Stimulated activated CD4-positive, alpha-beta T cell treated with anti-CD3 and anti-CD28 coated beads, TNF-alpha, amount 100 ng/mL, for 4 hours (primary cell): ENCODE measurements around the gene PTPRN2.

Experiments used
- DNase-seq, 3 experiments: peaks; one replicate each; pipeline ENCODE4 v3.0.0-alpha.2; 2020; ENCODE audit warnings: low read depth in 3 of 3

The PTPRN2 gene

DNA sequence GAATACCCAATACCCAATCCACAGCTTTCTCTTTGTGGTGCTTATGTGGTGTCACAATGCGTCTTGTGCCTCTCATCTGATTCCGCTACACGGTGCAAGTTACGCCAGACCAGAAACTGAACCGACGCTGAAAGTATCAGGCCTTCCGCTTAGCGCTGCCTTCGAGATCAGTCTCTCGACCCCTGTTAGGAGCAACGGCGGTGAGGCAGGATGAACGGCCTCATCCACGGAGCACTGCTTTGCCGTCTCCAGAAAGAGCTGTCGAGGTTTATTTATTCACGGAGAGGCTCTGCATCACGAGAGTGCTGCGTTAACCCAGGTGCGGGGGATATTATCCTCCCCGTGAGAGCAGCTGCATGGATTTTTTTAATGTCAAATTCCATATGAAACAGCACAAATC is 786.5 kb downstream of the PTPRN2 start:
- DNase-seq: no peak

DNA sequence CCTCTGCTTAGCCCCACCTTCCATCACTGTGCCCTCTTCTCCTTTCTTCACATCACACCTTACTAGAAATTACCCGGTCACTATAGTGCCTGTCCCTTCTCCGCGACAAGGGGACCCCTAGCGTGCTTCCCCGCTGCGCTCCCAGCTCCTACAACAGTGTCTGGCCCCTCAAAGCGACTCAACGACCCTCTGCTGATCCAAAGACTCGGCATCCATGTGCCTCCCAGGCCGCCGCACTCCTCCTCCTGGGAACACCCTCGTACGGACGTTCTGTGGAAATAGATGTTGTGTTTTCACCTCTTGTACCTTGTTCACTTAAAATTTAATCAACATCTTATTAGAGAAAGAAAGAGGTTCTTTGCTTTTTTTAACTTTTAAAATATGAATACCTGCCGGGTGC is 787.3 kb downstream of the PTPRN2 start:
- DNase-seq: no peak

DNA sequence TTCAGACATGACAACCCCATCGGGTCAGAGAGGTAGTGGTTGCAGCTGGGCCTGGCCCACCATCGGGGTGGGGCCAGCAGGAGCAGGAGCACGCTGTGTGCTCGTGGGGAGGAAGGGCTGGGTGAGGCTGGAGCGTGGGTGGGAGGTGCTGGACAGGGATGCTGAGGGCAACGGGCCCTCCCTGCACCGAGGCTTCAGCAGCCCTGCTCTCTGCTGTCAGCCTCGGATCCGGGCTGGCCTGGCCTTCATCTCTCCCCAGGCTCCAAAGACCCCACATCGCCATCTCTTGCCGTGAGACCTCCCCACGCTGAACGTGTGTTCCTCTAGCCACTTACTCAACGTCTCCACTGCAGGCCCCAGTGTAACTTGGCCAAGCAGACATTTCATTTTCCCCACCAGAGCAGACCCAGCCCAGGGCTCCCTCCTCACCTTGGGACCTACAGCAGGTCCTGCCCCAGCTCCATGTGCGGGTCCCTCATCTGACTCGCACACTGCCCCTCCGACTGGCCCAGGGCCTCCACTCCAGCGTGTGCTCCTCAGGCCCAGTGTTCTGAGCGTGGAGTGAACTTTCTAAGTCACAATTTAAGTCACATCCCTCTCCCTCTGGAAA is 788.4 kb downstream of the PTPRN2 start:
- DNase-seq: no peak

DNA sequence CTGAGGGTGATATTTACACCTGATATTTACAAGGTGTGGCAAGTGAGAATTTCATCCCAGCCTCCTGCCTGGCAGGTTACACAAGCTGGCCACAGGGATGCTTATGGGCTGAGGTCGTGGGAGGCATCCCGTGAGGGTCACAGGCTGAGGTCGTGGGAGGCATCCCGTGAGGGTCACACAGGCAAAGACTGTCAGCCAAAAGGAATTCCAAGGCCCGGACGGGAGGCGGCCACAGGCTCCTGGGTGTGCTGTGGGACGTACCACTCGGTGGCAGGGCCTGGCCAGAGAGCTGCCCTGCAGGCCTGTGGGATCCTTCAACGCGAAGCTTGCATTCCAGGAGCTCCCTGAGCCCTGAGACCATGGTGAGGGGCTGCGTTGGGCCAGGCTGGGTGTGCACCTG is 790.3 kb downstream of the PTPRN2 start:
- no peak for DNase-seq

DNA sequence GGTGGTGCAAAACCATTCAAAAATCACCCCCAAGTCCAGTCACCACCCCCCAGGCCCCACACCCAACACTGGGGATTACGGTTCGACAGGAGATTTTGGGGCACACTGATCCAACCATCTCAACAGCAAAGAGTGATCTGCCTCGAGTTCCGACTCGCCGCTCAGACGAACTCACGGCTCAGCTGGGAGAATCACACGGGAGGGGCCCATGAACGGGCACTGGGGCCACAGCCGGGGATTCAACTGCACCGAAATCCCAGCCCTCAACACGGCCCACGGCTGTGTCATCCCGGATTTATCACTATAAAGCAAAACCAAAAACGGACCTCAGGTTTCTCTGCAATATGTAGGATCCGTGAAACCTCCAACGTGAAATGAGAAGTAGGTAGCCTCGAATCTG is 790.8 kb downstream of the PTPRN2 start:
- DNase-seq: no peak

DNA sequence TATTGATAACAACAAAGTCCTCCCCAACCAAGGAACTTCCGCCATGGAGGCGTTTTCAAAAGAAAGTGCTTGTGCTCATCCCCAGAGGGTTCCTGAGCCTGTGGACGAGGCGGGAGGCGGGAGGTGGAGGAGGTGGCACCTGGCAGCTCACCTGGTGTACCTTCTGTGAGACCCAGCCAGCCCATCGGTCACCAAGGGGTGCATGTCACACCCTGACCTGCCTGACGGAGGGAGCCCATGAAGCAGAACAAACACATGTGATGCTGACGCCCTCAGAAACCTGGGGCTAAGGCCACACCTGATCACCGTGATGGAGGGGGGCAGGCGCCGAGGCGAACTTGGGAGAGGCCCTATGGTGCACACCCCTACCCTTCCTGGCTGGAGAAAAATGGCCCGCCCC is 792.0 kb downstream of the PTPRN2 start:
- DNase-seq: no peak

DNA sequence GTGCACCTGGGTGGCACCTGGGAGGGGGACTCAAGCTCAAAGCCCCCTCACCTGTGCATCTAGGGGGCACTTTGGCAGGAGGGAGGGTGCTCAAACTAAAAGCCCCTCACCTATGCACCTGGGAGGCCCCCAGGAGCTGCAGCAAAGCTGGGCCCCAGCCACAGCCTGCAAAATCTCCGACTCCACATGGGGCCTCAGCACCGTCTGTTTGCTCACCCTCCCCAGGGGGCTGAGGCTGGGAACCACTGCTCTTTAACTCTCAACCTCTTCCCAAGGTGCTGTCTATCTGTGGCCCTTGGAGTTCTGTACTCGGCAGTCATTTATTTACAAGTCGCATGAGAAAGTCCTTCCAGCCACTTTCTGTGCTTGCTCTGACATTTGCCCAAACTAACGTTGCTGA is 792.4 kb downstream of the PTPRN2 start:
- DNase-seq: no peak

DNA sequence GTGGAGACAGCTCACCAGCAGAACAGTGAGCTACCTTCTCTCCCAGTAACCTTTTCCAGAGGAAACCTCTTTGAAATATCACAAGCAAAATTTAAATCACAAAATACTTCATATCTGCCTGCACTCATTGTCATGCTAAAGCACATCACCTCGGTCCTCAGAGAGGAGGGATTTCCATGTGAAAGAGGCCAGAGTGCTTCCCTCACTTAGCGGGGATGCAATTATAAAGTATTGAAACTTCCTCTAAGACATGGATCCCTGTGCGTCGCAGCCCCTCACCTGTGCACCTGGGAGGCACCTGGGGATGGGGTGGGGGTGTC is 792.9 kb downstream of the PTPRN2 start:
- DNase-seq: no peak

DNA sequence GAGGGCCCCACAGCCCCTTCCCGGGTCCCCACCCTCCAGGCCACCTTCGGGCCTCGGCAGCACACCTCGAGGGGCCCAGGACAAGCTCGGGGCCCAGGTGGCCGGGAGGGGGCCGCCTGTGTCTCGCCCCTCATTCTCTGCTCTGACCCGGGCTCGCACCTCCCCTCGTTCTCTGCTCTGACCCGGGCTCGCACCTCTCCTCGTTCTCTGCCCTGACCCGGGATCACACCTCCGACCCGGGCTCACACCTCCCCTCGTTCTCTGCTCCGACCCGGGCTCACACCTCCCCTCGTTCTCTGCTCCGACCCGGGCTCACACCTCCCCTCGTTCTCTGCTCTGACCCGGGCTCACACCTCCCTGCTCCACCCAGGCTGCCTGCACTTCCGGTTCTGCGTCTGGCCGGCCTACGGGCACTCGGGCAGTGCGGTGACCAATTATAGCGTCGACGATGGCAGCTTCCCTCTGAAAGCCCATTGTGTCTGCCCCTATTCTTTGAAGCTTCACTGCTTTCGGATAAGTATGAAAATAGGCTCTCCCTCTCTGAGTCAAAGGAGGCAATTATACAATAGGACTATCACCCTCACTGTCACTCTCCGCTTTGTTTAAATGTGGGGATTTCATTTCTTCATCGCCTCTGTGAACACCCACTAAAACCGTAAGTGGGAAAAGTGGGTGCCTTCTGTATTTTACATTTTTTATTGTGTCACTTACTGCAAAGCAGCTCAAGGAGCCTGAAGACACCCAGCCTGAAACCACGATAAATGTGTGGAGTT is 793.5 kb downstream of the PTPRN2 start:
- DNase-seq: no peak

DNA sequence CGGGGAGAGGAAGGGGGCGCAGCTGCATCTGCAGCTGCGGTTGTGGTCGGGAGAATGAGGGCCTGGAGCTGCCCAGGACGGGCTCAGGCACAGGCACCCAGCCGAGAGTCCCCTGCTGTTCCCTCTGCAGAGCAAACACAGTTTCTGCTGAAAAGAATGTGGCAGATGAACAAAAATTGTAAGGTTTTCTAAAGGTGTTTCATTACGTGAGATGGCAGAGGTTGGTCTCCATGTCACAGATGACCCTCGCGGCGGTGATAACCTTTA is 794.6 kb downstream of the PTPRN2 start:
- no peak for DNase-seq

DNA sequence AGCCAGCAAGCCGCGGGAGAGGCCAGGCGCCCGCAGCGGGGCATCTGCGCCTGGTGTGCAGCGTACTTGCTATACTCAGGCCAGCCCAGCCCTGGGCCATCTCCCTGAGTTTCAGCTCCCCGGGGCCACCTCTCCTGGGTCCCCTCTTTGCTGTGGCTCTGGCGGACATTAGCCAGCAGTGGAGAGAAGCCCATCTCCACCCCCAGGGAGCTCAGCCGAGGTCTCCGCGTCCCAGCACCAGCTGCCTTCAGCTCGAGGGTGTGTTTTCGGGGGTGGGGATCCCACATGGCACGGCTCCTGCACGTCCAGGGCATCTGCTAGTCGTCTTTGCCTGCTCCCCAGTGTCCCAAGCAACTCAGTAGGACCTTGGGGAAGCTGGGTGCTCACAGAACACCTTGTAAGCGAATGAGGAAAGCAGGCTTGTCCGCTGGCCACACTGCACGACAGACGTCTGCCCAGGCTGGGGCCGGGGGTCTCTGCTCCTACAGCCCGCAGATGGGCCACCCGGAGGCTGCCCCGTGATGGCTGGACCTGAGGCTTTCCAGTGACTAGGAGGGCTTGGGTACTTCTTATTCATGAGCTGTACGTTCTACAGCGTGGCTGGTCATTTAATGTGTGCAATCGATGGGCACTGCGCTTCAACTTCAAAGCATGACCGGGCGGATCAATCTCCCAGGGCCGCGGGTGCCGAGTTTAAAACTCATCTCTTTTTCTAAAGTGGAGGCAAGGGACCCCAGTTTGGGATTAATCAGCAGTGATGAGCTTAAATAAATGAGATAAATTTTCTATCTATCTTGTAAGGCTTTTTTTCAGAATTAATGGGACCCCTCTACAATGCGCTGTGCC is 795.2 kb downstream of the PTPRN2 start:
- no peak for DNase-seq

DNA sequence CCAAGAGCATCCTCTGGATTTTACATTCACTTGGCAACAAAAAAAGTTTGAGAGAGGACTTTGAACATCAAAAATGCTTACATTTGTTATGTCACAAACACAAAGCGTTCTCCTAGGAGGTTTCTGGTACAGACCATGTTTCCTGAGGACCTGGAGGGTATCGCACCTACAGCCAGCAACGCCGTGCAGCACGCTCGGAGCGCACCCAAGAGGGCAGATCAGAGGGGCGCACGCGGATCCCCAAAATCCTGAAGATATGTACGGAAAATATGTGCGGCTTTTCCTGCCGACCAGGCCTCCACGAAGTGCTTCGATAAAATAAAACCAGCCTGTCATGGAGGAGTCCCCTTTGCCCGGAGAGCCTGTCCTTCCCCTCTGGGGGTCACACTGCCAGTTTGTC is 796.0 kb downstream of the PTPRN2 start:
- DNase-seq: no peak

DNA sequence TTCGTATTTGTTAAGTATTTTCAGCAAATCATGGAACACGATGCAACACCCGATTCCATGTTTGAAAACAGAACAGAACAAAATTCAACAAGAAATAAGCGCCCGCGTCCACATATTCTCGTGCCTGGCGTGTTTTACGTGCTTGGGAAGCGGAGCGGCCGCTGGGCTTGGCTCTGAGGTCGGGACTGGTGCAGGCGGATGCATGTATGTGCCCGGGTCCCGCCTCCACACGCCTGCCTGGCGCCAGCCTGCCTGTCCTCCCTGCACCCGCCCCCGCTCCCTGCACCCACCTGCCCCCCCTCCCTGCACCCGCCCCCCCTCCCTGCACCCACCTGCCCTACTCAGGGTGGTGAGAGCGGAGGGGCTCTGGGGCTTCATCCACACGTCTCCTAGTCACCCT is 796.4 kb downstream of the PTPRN2 start:
- DNase-seq: no peak

DNA sequence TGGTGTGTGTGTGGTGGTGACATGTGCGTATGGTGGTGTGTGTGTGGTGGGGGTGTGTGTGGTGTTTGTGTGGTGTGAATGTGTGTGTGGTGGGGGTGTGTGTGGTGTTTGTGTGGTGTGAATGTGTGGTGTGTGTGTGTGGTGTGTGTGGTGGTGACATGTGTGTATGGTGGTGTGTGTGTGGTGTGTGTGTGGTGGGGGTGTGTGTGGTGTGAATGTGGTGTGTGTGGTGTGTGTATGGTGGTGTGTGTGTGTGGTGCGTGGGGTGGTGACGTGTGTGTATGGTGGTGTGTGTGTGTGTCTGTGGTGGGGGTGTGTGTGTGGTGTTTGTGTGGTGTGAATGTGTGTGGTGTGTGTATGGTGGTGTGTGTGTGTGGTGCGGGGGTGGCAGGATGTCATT is 797.7 kb downstream of the PTPRN2 start:
- DNase-seq: no peak

DNA sequence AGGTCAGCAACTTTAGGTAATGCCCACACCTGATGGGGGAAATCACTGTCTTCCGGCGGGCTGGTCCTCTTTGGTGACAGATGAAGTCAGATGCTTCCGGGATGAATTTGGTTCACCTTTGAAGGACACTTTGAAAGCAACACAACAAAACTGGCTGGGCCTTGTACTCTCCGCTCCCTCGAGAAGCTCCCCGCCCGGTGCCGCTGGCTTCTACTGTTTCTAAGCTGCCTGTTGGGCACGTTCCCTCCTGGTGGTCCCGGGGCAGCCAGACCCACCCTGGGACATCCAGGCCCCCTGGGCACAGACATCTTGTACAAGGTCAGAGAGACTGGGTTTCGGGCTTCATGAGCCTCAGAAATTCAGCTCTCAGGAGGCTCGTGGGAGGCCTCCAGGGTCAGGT is 798.5 kb downstream of the PTPRN2 start:
- no peak for DNase-seq

DNA sequence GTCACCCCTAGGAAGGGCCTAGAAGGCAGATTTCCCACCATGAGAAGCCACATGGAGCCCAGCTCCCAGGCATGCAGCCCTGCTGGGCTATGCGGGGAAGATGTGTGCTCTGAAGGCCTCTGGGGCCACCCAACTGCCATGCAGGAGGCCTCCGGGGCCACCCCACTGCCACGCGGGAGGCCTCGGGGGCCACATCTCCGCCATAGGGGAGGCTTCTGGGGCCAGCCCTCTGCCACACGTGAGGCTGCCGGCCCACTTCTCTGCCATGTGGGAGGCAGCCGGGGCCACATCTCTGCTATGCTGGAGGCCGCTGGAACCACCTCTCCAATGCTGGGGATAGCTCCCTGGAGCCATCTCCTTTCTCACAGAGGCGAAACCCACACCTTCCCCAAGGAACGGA is 799.0 kb downstream of the PTPRN2 start:
- DNase-seq: no peak

DNA sequence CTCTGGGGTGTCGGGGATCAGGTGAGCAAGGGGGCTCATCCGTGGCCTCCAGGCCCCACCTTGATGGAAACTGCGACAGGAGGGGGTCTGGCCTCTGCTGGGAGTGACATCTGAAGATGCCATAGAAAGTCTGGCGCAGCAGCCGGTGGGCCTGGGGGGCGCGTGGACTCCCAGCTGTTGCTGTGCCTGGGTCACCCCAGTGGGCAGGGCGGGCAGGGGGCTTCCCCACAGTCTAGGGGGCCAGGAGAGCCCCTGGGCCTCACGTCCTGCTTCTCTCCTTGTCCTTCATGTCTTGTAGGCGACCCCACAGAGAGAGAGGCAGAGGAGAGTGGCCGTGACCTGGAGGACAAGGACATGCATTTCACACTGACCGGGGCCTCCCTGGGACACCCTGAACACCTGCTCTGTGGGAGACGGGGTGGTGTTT is 800.3 kb downstream of the PTPRN2 start:
- no peak for DNase-seq

DNA sequence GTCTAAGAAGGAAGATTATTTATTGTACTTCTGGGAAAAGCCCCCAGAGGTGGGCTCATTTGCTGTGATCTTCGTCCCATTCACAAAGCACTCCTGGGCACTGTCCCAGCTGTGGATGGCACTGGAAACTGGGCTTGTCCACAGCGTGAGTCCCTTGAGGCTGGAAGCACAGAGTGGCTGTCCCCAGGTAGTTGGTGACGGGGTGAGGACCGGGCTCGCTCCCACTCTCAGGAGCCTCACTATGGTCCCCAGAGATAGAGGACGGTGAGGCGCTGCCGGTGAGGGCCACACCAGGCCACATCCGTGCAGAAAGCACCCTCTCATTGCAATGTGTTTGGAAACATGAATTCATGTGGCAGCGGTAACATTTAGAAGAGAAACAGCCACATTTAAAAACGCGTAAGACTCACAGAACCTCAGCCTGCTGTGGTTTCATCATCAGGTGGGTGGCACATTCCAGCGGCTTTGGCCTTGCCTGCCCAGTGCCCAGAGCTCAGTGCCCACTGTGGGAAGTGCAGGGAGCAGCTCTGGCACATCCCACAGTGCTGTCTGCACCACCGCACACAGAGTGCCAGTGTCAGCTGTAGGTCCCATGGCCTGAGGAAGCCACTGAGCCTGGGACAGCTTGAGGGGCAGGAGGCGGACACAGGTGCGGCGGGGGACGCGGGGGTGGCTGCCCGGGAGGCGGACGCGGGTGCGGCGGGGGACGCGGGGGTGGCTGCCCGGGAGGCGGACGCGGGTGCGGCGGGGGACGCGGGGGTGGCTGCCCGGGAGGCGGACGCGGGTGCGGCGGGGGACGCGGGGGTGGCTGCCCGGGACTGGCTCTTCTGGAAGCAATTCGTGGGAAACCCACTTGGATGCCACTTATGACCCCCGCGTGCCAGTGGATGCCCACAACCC is 801.0 kb downstream of the PTPRN2 start:
- no peak for DNase-seq

DNA sequence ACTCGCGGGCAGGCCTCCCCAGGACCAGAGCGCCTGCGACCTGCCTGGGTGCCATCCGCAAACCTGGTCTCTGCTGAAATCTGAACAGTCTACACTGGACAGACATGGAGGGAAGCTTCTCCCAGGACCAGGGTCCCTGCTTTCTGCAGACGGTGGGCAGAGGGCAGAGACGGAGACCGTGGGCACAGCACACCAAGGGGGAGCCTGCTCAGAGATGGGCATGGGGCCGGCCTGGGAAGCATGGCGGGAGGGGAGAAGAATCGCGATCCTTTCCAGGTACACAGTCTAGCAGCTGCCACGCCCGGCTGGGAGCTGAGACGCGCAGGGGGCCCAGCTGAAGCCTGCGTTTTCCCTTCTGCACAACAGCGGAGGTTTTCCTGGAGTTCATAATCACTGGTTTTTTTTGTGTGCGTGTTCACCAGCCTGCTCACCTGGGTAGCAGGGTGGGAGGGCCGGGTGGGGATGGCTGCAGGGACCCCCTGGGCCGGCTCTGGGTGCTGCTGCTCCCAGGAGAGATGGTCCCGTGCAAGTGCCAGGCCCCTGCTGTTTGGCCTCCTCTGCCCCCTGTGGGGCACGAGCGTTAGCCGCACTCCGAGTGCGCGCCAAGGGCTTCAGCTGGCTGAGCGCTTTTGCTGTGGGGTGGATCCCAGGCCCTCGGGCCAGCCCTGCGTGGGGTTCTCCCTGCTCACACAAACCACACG is 802.0 kb downstream of the PTPRN2 start:
- no peak for DNase-seq

DNA sequence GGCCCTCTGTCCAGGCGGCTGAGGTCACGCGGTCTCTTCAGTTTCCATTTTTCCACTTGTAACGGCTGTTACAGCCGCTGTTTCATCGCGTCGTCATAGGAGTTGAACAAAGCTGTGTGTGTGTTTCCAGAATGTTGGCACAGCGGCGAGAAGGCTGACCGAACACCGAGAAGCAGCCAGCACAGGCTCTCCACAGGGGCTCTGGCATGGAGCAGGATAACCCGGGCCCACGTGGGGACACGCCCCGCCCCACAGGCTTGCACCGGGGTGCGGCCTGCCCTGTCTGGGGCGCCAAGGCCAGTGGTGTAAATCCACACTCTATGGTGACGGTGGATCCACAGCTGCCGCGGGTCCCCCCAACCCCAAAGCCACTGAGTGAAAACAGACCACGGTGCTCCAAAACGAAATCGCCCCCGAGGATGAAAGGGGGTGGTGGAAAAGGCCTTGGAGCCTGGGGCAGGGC is 802.6 kb downstream of the PTPRN2 start:
- DNase-seq: no peak

DNA sequence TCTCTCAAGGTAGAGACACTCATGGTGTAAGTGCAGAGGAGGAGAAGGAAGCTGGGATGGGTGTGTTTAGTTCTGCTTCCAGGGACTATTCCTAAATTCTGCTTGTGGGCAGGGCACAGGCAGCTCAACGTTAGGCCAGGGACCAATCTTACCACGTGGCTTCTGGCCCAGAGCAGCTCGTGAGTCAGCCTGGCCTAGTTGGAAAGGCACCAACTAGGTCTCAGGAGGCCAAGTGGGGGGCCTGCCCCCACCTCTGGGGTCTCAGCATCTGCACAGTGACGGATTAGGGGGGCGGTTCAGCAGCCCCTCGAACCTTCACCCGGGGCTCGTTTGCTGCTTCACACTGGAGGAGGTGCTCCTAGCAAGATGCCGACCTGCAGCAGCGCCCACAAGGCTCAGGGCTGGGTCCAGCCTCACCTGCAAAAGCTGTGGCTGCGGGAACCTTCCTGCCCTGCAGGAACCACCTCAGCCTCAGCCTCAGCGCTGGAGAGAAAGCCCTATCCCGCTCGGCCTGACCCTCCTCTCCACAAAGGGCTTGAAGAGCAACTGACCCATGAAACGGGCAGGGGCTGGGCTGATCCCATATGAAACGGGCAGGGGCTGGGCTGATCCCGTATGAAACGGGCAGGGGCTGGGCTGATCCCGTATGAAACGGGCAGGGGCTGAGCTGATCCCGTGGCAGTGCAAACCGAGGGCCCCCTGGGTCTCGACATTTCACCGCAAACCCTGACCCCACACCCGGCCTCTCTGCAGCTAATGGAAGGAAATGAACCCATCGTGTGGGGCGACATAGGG is 803.4 kb downstream of the PTPRN2 start:
- DNase-seq: no peak
